GM18519 (cell line): Measurements from ENCODE around the gene SH3BP5.
A peak's percentile ranks its signal among the peaks of the same experiment; 100 is the strongest.

Experiments
- ATAC-seq: cut with Tn5 transposase; IDR thresholded peaks from one replicate; pipeline ENCODE4 v1.9.1; 2021; ENCODE audit warnings: mild to moderate bottlenecking, moderate library complexity; ENCODE audit not compliant: unreplicated experiment, low FRiP score

The SH3BP5 gene

GRCh38 chr3:15347737-15348110 is 15.3 kb upstream of the SH3BP5 start:
- no peak for ATAC-seq

- ATAC-seq, result no peak
These were observed 14.8 kb upstream of the SH3BP5 start for GRCh38 chr3:15347063-15347736.

GRCh38 chr3:15346516-15346915 is 14.1 kb upstream of the SH3BP5 start:
- ATAC-seq, result no peak

GRCh38 chr3:15345608-15346137 is 13.3 kb upstream of the SH3BP5 start:
- ATAC-seq, result peak; percentile 68

- ATAC-seq, result peak; percentile 26
These were observed 12.8 kb upstream of the SH3BP5 start for GRCh38 chr3:15345066-15345607.

- ATAC-seq, result no peak
These were observed 10.6 kb upstream of the SH3BP5 start for GRCh38 chr3:15342945-15343344.

- ATAC-seq, result no peak
These were observed 9.9 kb upstream of the SH3BP5 start for GRCh38 chr3:15342246-15342645.

- no peak for ATAC-seq
These were observed 8.8 kb upstream of the SH3BP5 start for GRCh38 chr3:15341030-15341726.

GRCh38 chr3:15339786-15340215 is 7.4 kb upstream of the SH3BP5 start:
- ATAC-seq, result no peak

- ATAC-seq, result no peak
These were observed 6.6 kb upstream of the SH3BP5 start for GRCh38 chr3:15339001-15339400.

- no peak for ATAC-seq
These were observed 5.6 kb upstream of the SH3BP5 start for GRCh38 chr3:15337963-15338362.

- ATAC-seq, result no peak
These were observed 3.7 kb upstream of the SH3BP5 start for GRCh38 chr3:15336057-15336456.

- ATAC-seq, result no peak
These were observed 1.5 kb upstream of the SH3BP5 start for GRCh38 chr3:15333956-15334263.

- no peak for ATAC-seq
These were observed 941 bp upstream of the SH3BP5 start for GRCh38 chr3:15333099-15333955.

GRCh38 chr3:15331606-15332404 is 581 bp downstream of the SH3BP5 start:
- peak; percentile 7 for ATAC-seq

GRCh38 chr3:15331072-15331605 is 1.2 kb downstream of the SH3BP5 start:
- ATAC-seq, result no peak

GRCh38 chr3:15330031-15330596 is 2.3 kb downstream of the SH3BP5 start:
- no peak for ATAC-seq

- ATAC-seq, result no peak
These were observed 3.1 kb downstream of the SH3BP5 start for GRCh38 chr3:15329046-15330005.
